Measurements from ENCODE around the gene KIF9.

- TF ChIP-seq CTCF (conservative IDR thresholded peaks at IDR 0.05) (no peak), ZFX (IDR thresholded peaks at IDR 0.05) (no peak)
Observed at GRCh38 chr3:47265725-47266428, 16.7 kb downstream of the KIF9 start.

All from C4-2B (cell line).